WTC11 (cell line): Measurements from ENCODE around the gene LOXL4. TPM values are rescaled to one million over a fixed set of nuclear protein-coding genes. Genes with fewer than 3 reads are reported as not detected.

Source experiments
- ATAC-seq: fragments of 200-7000 bp; cut with Tn5 transposase; 2 replicates; pipeline ENCODE4 v1.10.0; 2021; ENCODE audit warnings: mild to moderate bottlenecking, moderate library complexity
- CTCF ChIA-PET: fragments of 300-600 bp; sonication (Branson Sonifier 250); formaldehyde crosslinking; loops from one replicate; lab custom pipeline; 2021; ENCODE audit warnings: antibody characterized with exemption; lab: Charles Lee
- POLR2A ChIA-PET: fragments of 350-600 bp; sonication (Branson Sonifier 250); formaldehyde crosslinking; loops from one replicate; lab custom pipeline; 2021; ENCODE audit warnings: antibody characterized with exemption; lab: Charles Lee
- DNase-seq: peaks from one replicate; pipeline ENCODE4 v3.0.0; 2021; ENCODE audit warnings: low spot score
- H3K27ac Mint-ChIP-seq: 2 replicates; pipeline ENCODE4 v1.8.0; 2021; ENCODE audit warnings: mixed read lengths
- H3K27me3 Mint-ChIP-seq: 2 replicates; pipeline ENCODE4 v1.8.0; 2021; ENCODE audit warnings: low read depth, mild to moderate bottlenecking, moderate library complexity, mixed read lengths
- H3K36me3 Mint-ChIP-seq: 2 replicates; pipeline ENCODE4 v1.8.0; 2021; ENCODE audit warnings: mixed read lengths
- H3K4me1 Mint-ChIP-seq: 2 replicates; pipeline ENCODE4 v1.8.0; 2022; ENCODE audit warnings: mixed read lengths
- H3K4me3 Mint-ChIP-seq: 2 replicates; pipeline ENCODE4 v1.8.0; 2021; ENCODE audit warnings: mild to moderate bottlenecking, moderate library complexity, mixed read lengths
- H3K9me3 Mint-ChIP-seq: 2 replicates; pipeline ENCODE4 v1.8.0; 2021; ENCODE audit warnings: mixed read lengths
- ELF4 ChIP-seq: sonication (generic); formaldehyde crosslinking; IDR thresholded peaks from 2 replicates; pipeline ENCODE4 v1.8.1; 2022; ENCODE audit warnings: low read depth, mild to moderate bottlenecking, moderate library complexity, missing genetic modification reagents
- FOXP1 ChIP-seq: sonication (generic); formaldehyde crosslinking; IDR thresholded peaks from 2 replicates; pipeline ENCODE4 v1.8.0; 2022; ENCODE audit warnings: missing genetic modification reagents, mild to moderate bottlenecking, moderate library complexity, borderline replicate concordance
- IRF2 ChIP-seq: sonication (generic); formaldehyde crosslinking; IDR thresholded peaks from 2 replicates; pipeline ENCODE4 v1.8.0; 2022; ENCODE audit warnings: low read depth, missing genetic modification reagents, borderline replicate concordance
- JAZF1 ChIP-seq: fragments of 250-450 bp; sonication (Bioruptor Pico); IDR thresholded peaks from 2 replicates; pipeline ENCODE4 v1.9.0; 2021; ENCODE audit warnings: moderate library complexity, mild to moderate bottlenecking, inconsistent platforms
- SP1 ChIP-seq: sonication (generic); formaldehyde crosslinking; conservative IDR thresholded peaks from 2 replicates; pipeline ENCODE4 v1.8.1; 2022; ENCODE audit warnings: missing genetic modification reagents
- TEAD1 ChIP-seq: sonication (generic); formaldehyde crosslinking; IDR thresholded peaks from 2 replicates; pipeline ENCODE4 v1.8.0; 2022; ENCODE audit warnings: mild to moderate bottlenecking, missing genetic modification reagents
- total RNA-seq: library from RNA; stranded (reverse); gene quantifications from 3 replicates; pipeline ENCODE4 v1.2.3, GENCODE V29; 2021
- TF ChIP-seq, protein P1 (sequence below): sonication (generic); formaldehyde crosslinking; conservative IDR thresholded peaks from 2 replicates; pipeline ENCODE4 v1.8.1; 2022; ENCODE audit warnings: mild to moderate bottlenecking, missing genetic modification reagents
- TF ChIP-seq, protein P2 (sequence below): fragments of 250-450 bp; sonication (Bioruptor Pico); IDR thresholded peaks from 2 replicates; pipeline ENCODE4 v1.8.0; 2021; ENCODE audit warnings: mild to moderate bottlenecking
- TF ChIP-seq, protein P3 (sequence below): sonication (generic); formaldehyde crosslinking; IDR thresholded peaks from 2 replicates; pipeline ENCODE4 v1.8.1; 2022; ENCODE audit warnings: mild to moderate bottlenecking, moderate library complexity, missing genetic modification reagents
- TF ChIP-seq, protein P4 (sequence below): fragments of 250-450 bp; sonication (Bioruptor Pico); IDR thresholded peaks from 2 replicates; pipeline ENCODE4 v2.1.2; 2022; ENCODE audit warnings: mild to moderate bottlenecking, moderate library complexity
- TF ChIP-seq, protein P5 (sequence below): sonication (generic); formaldehyde crosslinking; IDR thresholded peaks from 2 replicates; pipeline ENCODE4 v1.8.1; 2022; ENCODE audit warnings: low read depth, missing genetic modification reagents, borderline replicate concordance
- TF ChIP-seq, protein P6 (sequence below): sonication (generic); formaldehyde crosslinking; IDR thresholded peaks from 2 replicates; pipeline ENCODE4 v1.8.0; 2023; ENCODE audit warnings: missing genetic modification reagents, mild to moderate bottlenecking, borderline replicate concordance
- TF ChIP-seq, protein P7 (sequence below): sonication (generic); formaldehyde crosslinking; IDR thresholded peaks from 2 replicates; pipeline ENCODE4 v1.8.1; 2023; ENCODE audit warnings: mild to moderate bottlenecking, missing genetic modification reagents, moderate library complexity
- TF ChIP-seq, protein P8 (sequence below): sonication (generic); formaldehyde crosslinking; IDR thresholded peaks from 2 replicates; pipeline ENCODE4 v1.8.0; 2022; ENCODE audit warnings: mild to moderate bottlenecking, missing genetic modification reagents

LOXL4 gene
- total RNA-seq, 1 experiment from 2014 or later = 0.35 TPM

DNA sequence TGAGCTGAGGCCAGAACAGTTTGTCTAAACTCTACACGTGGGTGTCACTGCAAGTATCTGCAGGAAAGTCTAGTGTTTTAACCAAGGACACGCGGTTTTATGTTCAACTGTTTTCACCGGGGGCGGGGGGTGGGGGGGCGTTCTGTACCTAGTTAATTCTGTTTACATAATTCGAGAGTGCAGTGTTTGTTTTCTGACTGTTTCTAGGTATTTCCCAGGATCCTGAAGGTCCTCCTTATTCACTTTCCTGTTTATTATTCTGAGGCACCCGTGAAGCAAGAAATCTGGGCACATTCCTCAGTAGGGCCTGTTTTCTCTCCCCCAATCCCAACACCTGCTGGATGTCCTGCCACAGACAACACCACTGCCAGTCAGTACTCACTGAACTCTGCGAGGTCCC, 7.6 kb downstream of the LOXL4 start (continued):
- TF ChIP-seq FOXP1 (CRISPR knock-in tag) = no peak

DNA sequence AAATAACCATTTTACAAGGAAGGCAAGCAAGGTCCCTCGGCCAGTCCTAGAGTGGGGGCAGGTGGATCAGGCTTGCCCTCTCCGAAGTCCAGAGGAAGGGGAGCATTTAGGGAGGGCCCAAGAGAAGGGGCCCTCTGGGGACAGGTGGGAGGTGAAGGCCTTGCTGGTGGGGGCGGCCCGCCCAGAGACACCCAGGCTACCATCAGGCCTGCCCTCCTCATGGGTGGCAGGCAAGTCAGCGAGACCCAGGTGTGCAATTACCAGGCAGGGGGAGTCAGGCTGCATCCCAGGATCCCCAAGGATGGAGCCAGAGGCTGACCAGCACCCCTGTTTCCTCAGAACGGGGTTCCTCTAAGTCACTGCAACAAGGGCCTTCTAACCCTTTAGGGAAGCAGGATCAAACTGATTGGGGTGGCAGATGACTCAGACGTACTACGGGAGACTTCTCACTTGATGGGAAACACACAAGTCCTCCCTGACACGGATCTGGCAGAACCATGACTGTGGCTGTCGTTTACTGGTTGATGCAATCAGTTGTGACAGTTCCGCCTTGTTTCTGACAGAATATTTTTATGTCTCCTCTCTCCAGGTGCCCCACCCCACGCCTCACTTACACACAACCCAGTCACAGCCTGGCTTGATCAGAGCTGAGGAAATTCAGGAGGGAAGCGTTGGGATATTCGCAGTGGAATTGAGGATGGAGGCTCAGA, 8.2 kb downstream of the LOXL4 start:
- CTCF ChIA-PET = interaction anchor here (1.2 kb wide), 1 partner anchor 49 kb away, joined by 4 read pairs; no protein-coding TSS in a partner anchor
- H3K27ac Mint-ChIP-seq = no peak overlapping the region
- H3K36me3 Mint-ChIP-seq = no peaks in the 10 kb centered on the region
- DNase-seq = no peak
- H3K4me3 Mint-ChIP-seq = no peak overlapping the region
- POLR2A ChIA-PET = no interaction called here
- no peaks in the 10 kb centered on the region for H3K9me3 Mint-ChIP-seq
- no peak for ATAC-seq
- no peaks in the 10 kb centered on the region for H3K27me3 Mint-ChIP-seq
- no peak for TF ChIP-seq JAZF1 (CRISPR knock-in tag)
- TF ChIP-seq, protein P1, sequence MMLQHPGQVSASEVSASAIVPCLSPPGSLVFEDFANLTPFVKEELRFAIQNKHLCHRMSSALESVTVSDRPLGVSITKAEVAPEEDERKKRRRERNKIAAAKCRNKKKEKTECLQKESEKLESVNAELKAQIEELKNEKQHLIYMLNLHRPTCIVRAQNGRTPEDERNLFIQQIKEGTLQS (CRISPR knock-in tag) = no peak
- TF ChIP-seq, protein P2, sequence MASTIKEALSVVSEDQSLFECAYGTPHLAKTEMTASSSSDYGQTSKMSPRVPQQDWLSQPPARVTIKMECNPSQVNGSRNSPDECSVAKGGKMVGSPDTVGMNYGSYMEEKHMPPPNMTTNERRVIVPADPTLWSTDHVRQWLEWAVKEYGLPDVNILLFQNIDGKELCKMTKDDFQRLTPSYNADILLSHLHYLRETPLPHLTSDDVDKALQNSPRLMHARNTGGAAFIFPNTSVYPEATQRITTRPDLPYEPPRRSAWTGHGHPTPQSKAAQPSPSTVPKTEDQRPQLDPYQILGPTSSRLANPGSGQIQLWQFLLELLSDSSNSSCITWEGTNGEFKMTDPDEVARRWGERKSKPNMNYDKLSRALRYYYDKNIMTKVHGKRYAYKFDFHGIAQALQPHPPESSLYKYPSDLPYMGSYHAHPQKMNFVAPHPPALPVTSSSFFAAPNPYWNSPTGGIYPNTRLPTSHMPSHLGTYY (CRISPR knock-in tag) = no peak
- TF ChIP-seq, protein P3, sequence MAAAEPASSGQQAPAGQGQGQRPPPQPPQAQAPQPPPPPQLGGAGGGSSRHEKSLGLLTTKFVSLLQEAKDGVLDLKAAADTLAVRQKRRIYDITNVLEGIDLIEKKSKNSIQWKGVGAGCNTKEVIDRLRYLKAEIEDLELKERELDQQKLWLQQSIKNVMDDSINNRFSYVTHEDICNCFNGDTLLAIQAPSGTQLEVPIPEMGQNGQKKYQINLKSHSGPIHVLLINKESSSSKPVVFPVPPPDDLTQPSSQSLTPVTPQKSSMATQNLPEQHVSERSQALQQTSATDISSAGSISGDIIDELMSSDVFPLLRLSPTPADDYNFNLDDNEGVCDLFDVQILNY (CRISPR knock-in tag) = no peak
- no peak for TF ChIP-seq IRF2
- TF ChIP-seq, protein P4, sequence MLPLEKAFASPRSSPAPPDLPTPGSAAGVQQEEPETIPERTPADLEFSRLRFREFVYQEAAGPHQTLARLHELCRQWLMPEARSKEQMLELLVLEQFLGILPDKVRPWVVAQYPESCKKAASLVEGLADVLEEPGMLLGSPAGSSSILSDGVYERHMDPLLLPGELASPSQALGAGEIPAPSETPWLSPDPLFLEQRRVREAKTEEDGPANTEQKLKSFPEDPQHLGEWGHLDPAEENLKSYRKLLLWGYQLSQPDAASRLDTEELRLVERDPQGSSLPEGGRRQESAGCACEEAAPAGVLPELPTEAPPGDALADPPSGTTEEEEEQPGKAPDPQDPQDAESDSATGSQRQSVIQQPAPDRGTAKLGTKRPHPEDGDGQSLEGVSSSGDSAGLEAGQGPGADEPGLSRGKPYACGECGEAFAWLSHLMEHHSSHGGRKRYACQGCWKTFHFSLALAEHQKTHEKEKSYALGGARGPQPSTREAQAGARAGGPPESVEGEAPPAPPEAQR = no peak
- no peak for TF ChIP-seq ELF4 (CRISPR knock-in tag)
- TF ChIP-seq, protein P5, sequence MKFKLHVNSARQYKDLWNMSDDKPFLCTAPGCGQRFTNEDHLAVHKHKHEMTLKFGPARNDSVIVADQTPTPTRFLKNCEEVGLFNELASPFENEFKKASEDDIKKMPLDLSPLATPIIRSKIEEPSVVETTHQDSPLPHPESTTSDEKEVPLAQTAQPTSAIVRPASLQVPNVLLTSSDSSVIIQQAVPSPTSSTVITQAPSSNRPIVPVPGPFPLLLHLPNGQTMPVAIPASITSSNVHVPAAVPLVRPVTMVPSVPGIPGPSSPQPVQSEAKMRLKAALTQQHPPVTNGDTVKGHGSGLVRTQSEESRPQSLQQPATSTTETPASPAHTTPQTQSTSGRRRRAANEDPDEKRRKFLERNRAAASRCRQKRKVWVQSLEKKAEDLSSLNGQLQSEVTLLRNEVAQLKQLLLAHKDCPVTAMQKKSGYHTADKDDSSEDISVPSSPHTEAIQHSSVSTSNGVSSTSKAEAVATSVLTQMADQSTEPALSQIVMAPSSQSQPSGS (CRISPR knock-in tag) = no peak
- TF ChIP-seq, protein P6, sequence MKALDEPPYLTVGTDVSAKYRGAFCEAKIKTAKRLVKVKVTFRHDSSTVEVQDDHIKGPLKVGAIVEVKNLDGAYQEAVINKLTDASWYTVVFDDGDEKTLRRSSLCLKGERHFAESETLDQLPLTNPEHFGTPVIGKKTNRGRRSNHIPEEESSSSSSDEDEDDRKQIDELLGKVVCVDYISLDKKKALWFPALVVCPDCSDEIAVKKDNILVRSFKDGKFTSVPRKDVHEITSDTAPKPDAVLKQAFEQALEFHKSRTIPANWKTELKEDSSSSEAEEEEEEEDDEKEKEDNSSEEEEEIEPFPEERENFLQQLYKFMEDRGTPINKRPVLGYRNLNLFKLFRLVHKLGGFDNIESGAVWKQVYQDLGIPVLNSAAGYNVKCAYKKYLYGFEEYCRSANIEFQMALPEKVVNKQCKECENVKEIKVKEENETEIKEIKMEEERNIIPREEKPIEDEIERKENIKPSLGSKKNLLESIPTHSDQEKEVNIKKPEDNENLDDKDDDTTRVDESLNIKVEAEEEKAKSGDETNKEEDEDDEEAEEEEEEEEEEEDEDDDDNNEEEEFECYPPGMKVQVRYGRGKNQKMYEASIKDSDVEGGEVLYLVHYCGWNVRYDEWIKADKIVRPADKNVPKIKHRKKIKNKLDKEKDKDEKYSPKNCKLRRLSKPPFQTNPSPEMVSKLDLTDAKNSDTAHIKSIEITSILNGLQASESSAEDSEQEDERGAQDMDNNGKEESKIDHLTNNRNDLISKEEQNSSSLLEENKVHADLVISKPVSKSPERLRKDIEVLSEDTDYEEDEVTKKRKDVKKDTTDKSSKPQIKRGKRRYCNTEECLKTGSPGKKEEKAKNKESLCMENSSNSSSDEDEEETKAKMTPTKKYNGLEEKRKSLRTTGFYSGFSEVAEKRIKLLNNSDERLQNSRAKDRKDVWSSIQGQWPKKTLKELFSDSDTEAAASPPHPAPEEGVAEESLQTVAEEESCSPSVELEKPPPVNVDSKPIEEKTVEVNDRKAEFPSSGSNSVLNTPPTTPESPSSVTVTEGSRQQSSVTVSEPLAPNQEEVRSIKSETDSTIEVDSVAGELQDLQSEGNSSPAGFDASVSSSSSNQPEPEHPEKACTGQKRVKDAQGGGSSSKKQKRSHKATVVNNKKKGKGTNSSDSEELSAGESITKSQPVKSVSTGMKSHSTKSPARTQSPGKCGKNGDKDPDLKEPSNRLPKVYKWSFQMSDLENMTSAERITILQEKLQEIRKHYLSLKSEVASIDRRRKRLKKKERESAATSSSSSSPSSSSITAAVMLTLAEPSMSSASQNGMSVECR = no peak
- H3K4me1 Mint-ChIP-seq = no peaks in the 10 kb centered on the region

DNA sequence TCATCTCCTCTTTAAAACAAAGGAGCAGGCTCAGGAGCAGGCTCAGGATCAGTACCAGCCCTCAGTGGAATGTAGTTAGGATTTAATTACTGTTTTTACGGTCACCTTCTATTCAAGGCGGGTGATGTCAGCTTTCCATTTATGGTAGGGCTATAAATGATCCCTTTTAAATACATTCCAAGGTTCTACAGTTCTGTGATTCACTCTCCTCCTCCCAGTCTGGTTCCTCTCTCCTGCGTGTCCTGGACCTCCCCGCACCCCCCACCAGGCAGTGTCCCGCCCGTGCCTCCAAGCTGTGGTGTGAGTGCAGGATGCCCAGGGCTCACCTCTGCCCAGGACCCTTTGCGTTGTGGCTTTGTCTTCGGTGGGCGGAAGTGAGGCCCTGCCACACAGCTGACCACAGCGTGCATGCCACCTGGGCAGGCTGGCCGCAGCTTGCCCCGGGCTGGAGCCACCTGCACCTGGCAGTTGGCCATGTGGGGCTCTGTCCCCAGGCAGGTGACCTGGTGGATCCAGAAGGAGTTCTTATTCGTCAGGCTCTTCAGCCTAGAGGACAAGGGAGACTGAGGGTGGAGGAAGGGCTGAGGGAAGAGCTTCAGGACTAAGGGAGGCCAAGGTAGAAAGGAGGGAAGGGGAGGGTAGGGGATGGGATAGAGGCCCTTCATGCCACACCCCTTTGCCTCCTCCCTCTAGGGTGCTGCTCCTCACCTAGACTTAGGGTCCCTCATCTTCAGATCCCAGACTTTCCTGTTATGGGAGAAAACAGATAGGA, 9.1 kb downstream of the LOXL4 start:
- Mint-ChIP-seq H3K4me3 (no peak overlapping the region), H3K27ac (no peak overlapping the region), H3K27me3 (no peaks in the 10 kb centered on the region), H3K4me1 (no peaks in the 10 kb centered on the region), H3K9me3 (no peaks in the 10 kb centered on the region), H3K36me3 (no peaks in the 10 kb centered on the region)
- ATAC-seq = no peak
- ChIA-PET CTCF (interaction anchor here (1.2 kb wide), 1 partner anchor 50 kb away, joined by 4 read pairs; no protein-coding TSS in a partner anchor), POLR2A (no interaction called here)
- DNase-seq = no peak
- TF ChIP-seq TEAD1 (CRISPR knock-in tag) (no peak), SP1 (CRISPR knock-in tag) (no peak)
- TF ChIP-seq, protein P7, sequence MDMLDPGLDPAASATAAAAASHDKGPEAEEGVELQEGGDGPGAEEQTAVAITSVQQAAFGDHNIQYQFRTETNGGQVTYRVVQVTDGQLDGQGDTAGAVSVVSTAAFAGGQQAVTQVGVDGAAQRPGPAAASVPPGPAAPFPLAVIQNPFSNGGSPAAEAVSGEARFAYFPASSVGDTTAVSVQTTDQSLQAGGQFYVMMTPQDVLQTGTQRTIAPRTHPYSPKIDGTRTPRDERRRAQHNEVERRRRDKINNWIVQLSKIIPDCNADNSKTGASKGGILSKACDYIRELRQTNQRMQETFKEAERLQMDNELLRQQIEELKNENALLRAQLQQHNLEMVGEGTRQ (CRISPR knock-in tag) = no peak
- TF ChIP-seq, protein P8, sequence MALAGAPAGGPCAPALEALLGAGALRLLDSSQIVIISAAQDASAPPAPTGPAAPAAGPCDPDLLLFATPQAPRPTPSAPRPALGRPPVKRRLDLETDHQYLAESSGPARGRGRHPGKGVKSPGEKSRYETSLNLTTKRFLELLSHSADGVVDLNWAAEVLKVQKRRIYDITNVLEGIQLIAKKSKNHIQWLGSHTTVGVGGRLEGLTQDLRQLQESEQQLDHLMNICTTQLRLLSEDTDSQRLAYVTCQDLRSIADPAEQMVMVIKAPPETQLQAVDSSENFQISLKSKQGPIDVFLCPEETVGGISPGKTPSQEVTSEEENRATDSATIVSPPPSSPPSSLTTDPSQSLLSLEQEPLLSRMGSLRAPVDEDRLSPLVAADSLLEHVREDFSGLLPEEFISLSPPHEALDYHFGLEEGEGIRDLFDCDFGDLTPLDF (CRISPR knock-in tag) = no peak
